ENCODE measurements around the gene SLC44A4. TPM values are rescaled to one million over a fixed set of nuclear protein-coding genes. Genes with fewer than 3 reads are reported as not detected.
"Not testable (repeated sequence)": the region's sequence is repeated elsewhere in the genome, so short reads cannot be mapped to it uniquely, and the experiment has no call there.

Gene SLC44A4
- 0.05 and 1.7 TPM in 2 replicates for total RNA-seq

DNA sequence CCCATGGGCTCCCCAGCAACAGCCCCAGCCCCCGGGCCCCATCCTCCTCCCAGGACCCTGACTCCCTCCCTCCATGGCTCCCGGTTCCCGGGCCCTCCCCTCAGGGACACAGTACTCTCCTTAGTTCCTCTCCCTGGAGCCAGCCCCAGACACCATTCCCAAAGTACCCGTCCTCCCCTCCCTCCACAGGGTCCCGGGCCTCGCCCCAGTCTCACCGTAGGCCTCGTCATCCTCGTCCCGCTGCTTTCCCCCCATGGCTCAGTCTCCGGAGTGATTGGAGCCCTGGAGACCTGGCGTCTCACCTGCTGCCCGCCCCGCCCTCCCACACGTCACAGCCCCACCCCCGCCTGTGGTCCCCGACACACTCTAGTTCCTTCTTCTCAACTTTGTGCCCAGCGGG is at the start of gene SLC44A4:
Gene SLC44A4, minus strand, starts transcription at position 272 of the 400 bp plus-strand sequence. Its CDS starts 17 bp downstream, at position 255.
- no peak for DNase-seq (ENCODE audit: extremely low read depth, low read depth, low spot score)

DNA sequence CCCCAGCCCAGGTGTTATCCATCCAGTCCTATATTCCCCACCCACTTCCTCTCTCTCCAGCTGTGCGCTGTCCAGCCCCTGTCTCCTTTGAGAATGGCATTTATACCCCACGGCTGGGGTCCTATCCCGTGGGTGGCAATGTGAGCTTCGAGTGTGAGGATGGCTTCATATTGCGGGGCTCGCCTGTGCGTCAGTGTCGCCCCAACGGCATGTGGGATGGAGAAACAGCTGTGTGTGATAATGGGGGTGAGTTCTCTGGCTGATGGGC is 49.8 kb upstream of the SLC44A4 start:
- no peak for DNase-seq (ENCODE audit: extremely low read depth, low read depth, low spot score)

DNA sequence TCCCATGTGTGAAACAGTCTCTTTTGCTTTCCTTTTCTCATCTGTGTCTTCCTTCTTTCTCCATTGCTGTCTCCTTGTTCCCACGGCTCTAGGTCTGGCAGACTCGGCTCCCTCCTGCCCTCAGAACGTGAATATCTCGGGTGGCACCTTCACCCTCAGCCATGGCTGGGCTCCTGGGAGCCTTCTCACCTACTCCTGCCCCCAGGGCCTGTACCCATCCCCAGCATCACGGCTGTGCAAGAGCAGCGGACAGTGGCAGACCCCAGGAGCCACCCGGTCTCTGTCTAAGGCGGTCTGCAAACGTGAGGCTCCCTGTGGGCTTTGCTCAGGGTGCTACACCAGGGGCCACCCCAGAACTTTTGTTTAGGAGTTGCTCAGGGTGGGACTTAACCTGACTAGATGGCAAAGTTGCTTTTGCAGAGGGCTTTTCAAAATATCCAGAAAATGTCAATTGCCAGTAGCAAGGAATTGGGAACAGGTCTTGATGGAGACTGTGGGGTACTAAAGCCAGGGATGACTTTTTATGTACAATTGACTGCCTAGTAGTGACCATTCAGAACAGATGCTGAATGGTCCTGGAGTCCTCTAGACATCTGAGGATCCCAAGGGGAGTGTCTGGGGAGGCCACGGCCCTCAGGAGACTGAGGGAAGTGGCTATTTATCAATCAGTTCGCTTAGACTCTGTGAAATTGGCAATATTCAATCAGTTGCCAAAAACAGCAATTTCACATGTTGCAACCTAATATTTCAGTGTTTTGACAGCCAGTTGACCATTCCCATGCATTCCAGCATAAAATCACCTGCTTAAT is 49.3 kb upstream of the SLC44A4 start:
- DNase-seq (ENCODE audit: extremely low read depth, low read depth, low spot score) = no peak

DNA sequence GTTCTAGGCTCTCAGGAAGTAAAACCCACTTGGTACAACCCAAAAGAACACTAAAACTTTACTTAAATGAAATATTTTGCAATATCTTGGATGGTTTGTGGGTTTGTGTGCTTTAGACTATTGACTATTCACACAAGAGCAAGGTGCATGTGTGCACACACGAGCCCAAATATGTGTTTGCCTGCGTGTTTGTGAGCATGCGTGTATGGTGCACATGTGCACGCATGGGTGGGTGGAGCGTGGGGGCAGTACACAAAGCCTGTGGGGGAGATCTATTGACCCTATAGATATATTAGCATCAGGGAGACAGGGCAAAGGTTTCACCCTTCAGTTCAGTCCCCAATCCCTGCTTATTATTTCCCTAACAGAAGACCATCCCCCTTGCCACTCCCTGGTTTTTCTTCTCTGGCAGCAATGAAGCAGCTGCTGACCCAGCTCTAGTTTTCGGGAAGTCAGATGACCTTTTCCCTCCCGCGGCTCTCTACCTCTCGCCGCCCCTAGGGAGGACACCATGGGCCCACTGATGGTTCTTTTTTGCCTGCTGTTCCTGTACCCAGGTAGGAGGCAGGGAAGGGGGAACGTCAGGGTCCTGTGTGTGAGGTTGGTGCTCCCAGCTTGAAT is 48.6 kb upstream of the SLC44A4 start, which contains the start of gene C2:
Gene C2, plus strand, starts transcription at position 476 of the 621 bp plus-strand sequence. Its CDS starts 36 bp downstream, at position 512.
- DNase-seq (ENCODE audit: extremely low read depth, low read depth, low spot score) = no peak

DNA sequence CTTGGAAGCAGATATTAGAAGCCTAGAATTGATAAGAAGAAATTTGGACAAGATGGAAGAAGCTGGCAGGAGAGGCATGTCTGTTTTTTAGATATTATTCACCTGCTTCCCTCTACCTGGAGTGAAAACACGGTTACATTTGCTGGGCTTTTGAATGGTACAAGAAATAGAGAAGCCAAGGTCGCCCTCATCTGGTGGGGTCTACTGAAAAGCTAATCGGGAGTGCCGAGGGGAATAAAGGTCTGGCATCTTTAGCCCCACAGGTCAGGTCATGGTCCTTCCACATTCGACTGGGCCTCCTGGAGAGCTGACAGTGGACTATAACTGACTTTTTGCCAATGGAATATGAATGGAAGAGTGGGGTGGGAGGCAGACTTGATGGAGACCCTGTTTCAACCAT is 44.1 kb upstream of the SLC44A4 start:
- DNase-seq (ENCODE audit: extremely low read depth, low read depth, low spot score) = no peak

DNA sequence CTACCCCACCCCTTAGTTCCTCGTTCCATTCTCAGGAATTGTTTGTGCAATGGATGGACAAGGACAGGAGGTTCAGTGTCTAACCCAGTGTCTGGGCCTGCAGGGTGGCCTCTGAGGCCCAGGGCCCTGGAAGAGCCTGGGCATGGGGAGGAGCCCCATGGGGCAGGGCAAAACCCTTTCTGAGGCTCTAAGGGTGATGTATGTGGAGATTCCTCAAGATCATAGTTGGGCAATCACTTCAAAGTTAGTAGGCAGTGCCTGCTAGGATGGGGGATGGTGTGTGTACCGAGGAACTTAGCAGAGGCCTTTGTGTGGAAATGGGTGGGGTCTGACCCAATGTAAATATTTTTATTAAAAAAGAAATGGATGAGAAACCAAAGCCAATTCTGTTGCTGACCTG is 42.0 kb upstream of the SLC44A4 start:
- no peak for DNase-seq (ENCODE audit: extremely low read depth, low read depth, low spot score)

DNA sequence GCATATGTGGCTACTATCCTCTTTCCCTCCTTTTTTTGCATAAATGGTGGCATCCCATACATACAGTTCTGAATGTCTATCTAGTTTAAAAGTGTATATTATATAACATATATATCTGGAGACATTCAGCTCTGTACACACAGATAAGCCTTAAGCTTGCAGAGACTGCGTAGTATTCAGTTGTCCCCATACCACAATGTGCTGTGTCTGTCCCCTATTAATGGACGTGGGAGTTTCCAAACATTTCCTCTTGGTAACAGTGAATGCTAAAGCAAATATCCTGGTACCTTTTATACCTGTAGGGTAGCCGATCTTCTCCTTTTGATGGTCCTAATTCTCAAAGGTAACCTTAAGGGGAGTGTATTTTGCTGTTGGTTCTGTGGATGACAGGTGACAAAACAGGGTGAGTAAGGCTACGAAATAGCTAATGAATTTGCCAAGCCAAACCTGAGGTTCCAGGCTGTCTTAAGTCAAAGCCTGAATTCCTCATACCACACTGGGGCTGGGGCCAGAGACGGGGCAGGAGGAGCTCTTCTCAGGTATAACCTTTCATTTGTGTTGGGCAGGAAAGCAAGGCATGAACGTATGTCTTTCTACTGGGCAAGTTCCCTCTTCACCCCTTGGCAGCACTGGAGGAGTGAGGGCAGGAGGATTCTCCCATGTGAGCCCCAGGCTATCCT is 41.0 kb upstream of the SLC44A4 start:
- no peak for DNase-seq (ENCODE audit: extremely low read depth, low read depth, low spot score)

DNA sequence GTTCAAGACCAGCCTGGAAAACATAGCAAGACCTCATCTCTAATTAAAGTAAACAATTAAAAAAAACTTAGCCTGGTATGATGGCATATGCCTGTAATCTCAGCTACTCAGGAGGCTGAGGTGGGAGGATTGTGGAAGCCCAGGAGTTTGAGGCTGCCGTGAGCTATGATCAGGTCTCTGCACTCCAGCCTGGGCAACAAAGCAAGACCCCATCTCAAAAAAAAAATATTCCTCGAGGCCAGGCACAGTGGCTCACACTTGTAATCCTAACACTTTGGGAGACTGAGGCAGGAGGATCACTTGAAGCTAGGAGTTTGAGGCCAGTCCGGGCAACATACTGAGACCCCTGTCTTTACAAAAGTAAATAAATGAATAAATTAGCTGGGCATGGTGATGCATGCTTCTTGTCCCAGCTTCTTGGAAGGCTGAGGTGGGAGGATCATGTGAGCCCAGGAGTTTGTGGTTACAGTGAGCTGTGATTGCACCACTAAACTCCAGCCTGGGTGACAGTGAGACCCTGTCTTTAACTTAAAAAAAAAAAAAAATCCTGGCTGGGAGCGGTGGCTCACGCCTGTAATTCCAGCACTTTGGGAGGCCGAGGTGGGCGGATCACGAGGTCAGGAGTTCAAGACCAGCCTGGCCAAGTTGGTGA is 39.4 kb upstream of the SLC44A4 start:
- no peak for DNase-seq (ENCODE audit: extremely low read depth, low read depth, low spot score)

DNA sequence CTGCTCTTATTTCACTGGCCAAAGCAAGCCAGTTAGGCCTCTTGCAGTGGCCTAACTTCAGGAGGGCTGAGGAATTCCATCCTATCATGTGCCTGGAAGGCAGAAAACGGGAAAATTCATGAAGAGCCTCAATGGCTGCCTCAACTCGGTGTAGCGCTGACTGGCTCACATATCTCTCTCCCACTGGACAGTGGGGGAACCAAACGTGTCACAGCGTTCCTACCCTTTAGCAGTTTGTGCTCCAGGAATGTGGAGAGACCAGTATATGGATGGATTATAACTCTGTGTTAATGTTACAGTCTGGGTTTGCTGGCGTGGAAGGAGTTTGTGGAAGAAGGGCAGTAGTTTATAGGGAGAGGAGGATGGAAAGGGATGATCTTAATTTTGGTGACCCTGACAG is 37.0 kb upstream of the SLC44A4 start:
- DNase-seq (ENCODE audit: extremely low read depth, low read depth, low spot score) = no peak

DNA sequence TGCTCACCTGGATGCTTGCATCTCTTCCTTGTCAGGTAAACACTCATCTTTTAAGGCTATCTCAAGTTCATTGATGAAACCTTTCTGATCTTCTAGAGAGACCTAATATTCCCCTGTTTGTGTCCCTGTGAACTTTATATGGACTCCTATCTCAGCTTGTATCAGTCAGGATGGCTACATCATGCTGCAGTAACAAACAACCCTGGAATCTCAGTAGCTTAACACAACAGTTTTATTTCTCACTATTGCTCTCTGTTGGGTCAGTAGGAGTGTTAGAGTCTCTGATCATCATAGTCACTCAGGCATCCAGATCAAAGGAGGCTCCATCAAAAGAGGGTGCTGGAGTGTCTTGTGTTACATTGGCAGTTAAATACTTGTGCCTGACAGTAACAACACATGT is 36.6 kb upstream of the SLC44A4 start:
- DNase-seq (ENCODE audit: extremely low read depth, low read depth, low spot score) = no peak

DNA sequence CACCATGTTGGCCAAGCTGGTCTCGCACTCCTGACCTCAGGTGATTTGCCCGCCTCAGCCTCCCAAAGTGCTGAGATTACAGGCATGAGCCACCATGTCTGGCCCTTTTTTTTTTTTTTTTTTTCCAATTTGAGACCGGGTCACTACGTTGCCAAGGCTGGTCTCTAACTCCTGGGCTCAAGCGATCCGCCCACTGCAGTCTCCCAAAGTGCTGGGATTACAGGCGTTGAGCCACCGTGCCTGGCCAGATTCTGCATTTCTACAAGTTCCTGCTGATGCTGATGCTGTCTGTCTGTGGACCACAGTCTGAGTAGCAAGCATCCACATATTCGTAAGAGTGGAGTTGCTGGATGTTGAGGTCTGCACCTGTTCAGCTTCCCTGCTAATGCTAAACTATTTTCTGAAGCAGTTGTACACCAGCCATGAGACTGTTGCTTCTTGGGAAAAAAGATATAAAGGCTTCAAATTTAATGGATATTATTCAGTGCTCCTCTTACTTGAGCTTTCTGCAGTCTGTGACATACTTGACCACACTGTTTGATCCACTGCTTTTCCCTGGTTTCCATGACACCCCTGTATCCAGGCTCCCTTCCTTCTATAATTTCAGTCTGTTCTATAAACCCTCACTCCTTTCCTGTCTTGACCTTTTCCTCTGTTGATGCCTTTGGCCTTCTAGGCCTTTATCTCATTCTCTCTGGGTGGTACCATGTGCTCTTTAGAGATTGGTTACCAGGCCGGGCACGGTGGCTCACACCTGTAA is 33.2 kb upstream of the SLC44A4 start:
- no peak for DNase-seq (ENCODE audit: extremely low read depth, low read depth, low spot score)

DNA sequence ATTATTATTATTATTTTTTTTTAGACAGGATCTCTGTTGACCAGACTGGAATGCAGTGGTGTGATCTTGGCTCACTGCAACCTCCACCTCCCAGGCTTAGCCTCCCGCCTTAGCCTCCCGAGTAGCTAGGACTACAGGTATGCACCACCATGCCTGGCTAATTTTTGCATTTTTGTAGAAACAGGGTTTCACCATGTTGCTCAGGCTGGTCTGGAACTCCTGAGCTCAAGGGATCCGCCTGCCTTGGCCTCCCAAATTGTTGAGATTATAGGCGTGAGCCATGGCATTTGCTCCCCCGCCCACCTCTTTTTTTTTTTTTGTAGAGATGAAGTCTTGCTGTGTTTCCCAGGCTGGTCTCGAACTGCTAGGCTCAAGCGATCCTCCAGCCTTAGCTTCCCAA is 30.5 kb upstream of the SLC44A4 start:
- DNase-seq (ENCODE audit: extremely low read depth, low read depth, low spot score) = not testable (repeated sequence)

DNA sequence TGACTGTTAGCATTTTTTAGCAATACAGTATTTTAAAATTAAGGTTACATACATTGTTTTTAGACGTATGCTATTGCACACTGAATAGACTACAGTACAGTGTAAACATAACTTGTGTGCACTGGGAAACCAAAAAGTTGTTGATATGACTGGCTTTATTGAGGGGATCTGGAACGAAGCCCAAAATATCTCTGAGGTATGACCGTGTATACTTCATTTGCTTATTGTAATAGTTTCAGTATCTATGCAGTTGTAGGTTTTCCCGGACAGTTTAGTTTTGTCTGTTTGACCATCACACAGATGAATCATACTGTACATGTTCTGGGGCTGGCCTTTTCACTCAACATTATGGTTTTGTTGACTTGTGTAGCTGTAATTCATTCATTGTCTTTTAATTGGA is 30.0 kb upstream of the SLC44A4 start:
- no peak for DNase-seq (ENCODE audit: extremely low read depth, low read depth, low spot score)

DNA sequence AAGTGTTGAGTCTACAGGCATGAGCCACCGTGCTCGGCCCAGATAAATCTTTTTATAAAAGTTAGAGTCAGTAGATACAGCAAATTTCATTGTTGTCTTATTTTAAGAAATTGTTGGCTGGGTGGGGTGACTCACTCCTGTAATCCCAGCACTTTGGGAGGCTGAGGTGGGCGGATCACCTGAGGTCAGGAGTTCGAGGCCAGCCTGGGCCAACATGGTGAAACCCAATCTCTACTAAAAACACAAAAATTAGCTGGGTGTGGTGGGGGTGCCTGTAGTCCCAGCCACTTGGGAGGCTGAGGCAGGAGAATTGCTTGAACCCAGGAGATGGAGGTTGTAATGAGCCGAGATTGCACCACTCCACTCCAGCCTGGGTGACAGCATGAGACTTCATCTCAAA is 29.5 kb upstream of the SLC44A4 start:
- DNase-seq (ENCODE audit: extremely low read depth, low read depth, low spot score) = not testable (repeated sequence)

DNA sequence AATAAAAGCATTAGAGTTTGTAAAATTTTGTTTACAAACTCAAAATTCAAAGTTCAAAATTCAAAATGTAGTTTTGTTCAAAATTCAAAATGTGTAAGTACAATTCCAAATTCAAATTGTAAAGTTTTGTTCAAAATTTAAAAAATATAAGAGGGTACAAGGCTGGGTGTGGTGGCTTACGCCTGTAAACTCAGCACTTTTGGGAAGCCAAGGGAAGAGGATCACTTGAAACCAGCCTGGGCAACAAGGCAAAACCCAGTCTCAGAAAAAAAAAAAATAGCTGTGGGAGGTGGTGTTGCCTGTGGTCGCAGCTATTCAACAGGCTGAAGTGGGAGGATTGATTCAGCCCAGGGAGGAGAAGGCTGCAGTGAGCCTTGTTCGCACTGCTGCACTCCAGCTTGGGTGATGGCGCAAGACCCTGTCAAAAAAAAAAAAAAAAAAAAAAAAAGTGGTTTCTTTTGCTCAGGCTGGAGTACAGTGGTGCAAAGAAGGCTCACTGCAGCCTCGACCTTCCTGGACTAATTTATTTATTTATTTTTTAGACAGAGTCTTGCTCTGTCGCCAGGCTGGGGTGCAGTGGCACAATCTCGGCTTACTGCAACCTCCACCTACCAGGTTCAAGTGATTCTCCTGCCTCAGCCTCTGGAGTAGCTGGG is 28.5 kb upstream of the SLC44A4 start:
- no peak for DNase-seq (ENCODE audit: extremely low read depth, low read depth, low spot score)

DNA sequence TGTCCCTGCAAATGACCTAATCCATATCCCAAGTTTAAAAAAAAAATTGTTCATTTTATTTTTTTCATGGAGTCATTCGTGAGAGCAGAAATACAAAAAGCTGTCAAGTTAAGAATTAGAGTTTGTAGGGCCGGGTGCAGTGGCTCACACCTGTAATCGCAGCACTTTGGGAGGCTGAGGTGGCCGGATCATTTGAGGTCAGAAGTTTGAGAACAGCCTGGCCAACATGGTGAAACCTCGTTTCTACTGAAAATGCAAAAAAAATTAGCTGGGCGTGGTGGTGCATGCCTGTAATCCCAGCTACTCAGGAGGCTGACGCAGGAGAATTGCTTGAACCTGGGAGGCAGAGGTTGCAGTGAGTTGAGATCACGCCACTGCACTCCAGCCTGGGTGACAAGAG is 27.9 kb upstream of the SLC44A4 start:
- DNase-seq (ENCODE audit: extremely low read depth, low read depth, low spot score) = not testable (repeated sequence)

DNA sequence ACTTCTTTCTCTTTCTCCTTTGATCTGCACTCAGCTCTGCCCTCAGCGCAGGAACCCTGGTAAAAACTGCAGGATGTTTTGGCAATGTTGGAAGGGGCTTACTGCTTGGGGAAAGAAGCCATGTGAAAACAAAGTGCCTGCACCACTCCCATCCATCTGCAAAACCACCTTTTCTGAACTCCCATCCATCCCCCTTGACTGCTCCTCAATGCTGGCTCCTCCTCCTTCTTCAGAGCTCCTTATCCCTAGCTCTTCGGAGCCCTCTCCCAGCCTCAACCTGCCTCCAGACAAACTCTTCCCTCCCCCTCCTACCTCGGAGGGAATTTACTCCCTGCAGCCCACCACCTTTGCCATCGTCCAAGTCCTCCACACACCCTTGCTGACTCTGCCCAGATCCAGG is 27.3 kb upstream of the SLC44A4 start:
- DNase-seq (ENCODE audit: extremely low read depth, low read depth, low spot score) = no peak

DNA sequence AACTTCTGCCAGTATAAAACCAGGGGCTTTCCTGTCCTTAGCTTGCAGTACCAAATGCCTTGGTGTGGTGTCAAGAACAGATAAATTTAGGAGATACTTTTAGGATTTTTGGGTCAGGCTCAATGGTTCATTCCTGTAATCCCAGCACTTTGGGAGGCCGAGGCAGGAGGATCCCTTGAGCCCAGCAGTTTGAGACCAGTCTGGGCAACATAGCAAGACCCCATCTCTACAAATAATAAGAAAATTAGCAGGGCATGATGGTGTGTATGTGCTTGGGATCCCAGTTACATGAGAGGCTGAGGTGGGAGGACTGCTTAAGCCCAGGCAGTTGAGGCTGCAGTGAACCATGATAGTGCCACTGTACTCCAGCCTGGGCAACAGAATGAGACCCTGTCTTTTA is 26.2 kb upstream of the SLC44A4 start:
- no peak for DNase-seq (ENCODE audit: extremely low read depth, low read depth, low spot score)

DNA sequence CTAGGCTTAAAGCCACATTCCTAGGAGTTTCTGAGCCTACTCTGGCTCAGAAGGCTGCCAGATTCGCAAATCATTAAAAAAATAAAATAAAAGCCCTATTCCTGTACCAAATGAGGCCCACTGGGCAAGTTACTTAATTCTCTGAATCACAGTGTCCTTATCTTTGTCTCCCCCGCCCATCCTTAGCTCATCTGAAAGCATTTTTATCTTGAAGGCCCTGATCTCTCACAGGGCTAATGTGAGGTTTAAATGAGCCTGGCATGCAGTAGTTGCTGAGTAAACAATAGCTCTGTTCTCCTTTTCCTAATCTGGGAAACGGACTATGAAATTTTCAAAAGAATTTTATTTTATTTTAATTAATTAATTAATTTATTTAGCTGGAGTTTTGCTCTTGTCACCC is 25.2 kb upstream of the SLC44A4 start:
- DNase-seq (ENCODE audit: extremely low read depth, low read depth, low spot score) = no peak

DNA sequence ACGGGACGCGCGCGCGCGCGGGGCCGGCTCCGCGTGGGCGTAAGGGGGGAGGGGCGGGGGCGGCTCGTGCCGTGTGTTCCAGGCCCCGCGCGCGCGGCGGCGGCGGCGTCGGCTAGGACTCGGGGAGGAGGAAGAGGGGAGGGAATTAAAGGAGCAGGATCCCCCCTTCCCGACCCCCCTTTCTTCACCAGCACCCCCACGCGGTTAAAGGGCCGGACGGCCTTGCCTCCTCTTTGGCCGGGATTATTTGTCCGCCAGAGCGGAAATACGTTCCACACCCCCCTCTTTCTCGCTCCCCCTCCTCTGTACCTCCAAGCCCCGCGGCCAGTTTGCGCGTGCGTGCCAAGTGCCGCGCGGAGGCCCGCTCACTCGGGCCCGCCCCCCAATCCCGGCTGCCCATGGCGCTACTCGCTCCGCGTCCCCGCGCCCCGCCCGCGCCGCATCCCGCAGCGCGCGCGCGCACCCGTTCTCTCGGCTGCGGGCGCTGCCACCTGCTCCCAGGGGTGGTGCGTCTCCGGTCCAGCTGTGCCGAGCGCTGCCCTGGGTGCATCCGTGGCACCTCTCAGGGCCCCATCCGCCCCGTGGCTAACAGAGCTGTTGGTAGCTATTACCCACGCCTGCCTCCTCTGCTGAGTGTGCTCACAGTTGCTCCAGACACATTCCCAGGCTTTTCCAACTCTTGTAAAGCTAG is 23.3 kb upstream of the SLC44A4 start, which contains the start of gene ZBTB12:
Gene ZBTB12, minus strand, starts transcription at position 134 of the 691 bp plus-strand sequence. CDS start 781 bp downstream, outside the sequence.
- peak; percentile 39 for DNase-seq (ENCODE audit: extremely low read depth, low read depth, low spot score)
